Daoy (cell line): ENCODE data around the gene TOPORS. TPM values are rescaled to one million over a fixed set of nuclear protein-coding genes. Genes with fewer than 3 reads are reported as not detected.
"Not testable (repeated sequence)": the region's sequence is repeated elsewhere in the genome, so short reads cannot be mapped to it uniquely, and the experiment has no call there.

ENCODE experiments used
- DNase-seq: peaks from one replicate; pipeline ENCODE4 v3.0.0-alpha.2; 2015; ENCODE audit warnings: low read depth
- total RNA-seq: library from RNA; depleted of rRNA; stranded (reverse); fragments of >200 nt; shearing (Covaris generic); gene quantifications from 2 replicates; pipeline ENCODE4 v1.2.3, GENCODE V29; 2014; rRNA removed

TOPORS gene
- 29.9 and 31.2 TPM in 2 replicates for total RNA-seq

DNA sequence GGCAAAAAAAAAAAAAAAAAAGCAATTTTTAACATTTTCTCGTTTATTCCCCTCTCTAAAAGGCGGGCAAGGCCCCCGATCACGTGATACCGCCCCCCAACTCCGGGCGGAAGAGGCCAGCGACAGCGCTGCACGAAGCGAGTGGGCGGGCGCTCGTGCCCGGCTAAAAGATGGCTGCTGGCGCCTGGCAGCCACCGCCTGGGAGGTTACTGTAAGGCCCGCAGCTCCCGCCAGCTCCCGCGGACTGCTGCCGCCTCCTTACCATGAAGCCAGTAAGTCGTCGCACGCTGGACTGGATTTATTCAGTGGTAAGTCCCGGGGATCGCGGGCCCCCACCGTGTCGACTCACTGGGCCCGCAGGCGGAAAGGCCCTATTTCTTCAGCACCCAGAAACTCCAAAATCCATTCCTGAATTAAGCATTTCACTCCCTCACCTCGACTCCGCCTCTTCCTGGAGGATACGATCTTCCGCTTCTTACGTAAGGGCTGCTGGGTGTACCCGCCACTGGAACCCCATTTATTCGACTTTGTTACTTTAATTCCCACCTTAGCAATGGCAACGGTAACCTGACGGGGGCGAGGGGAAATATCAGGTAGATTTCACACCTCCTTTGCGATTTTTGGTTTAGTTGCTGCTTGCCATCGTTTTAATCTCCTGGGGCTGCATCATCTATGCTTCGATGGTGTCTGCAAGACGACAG lies at the start of gene TOPORS, which contains the start of gene SMIM27:
Gene TOPORS (minus strand): TSS at position 415 of the 701 bp plus-strand sequence. CDS start 150 bp downstream, at position 265.
Gene SMIM27 (plus strand): TSS at position 156 of the 701 bp plus-strand sequence. CDS start 108 bp downstream, at position 264.
- DNase-seq = peak; percentile 96

DNA sequence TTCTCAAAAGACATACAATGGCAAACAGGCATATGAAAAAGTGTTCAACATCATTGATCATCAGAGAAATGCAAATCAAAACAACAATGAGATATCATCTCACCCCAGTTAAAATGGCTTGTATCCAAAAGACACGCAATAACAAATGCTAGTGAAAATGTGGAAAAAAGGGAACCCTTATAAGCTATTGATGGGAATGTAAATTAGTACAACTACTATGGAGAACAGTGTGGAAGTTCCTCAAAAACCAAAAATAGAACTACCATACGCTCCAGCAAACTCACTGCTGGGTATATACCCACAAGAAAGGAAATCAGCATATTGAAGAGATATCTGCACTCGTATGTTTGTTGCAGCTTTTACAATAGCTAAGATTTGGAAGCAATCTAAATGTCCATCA lies 46.6 kb upstream of the TOPORS start:
- DNase-seq = not testable (repeated sequence)

DNA sequence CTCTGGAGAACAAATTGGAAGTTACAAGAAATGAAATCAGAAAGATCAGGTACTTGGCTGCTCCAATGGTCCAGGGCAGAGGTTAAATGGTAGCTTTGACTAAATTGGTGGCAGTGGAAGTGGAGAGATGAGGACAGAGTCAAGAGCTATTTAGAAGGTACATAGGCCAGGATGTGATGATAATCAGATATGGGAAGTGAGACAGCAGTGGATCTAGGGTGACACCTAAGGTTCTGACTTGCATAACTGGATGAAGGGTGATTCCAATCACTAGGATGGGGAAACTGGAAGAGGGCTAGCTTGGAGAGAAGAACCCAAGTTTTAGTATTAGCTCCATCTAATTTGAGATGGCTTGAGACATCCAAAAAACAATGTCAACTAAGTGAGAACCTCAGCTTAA lies 44.5 kb upstream of the TOPORS start:
- no peak for DNase-seq

DNA sequence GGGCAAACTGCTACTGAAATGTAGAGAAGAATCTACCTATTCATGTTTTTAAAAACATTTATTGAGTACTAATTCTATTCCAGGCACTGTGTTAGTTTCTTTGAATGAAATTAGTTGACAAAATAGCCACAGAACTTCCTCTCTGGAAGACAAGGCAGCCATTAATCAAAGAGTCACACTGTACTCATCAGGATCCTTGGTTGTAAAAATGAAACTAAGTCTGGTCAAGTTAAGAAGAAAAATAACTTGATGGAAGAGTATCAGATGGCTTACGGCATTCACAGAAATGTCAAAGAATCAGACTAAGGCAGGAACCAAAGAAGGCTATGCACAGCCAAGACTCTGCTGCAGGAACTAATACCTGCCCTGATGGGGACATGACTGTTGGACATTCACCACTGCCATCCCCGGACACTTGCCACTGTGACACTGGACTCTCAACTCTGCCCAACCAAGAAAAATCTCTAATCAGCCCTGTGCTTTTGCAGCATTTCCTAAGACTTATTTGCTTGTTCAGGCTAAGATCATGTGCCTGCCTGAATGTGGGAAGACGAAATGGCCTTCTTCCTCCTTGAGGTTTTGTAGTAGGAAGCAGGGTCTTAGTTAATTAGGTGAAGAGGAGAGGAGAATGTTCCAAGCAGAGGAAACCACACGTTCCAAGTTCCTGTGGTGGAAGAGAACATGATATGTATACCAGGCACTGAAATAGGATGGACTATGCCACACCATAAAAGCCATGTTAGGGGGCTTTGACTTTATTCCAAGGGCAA lies 43.9 kb upstream of the TOPORS start:
- no peak for DNase-seq

DNA sequence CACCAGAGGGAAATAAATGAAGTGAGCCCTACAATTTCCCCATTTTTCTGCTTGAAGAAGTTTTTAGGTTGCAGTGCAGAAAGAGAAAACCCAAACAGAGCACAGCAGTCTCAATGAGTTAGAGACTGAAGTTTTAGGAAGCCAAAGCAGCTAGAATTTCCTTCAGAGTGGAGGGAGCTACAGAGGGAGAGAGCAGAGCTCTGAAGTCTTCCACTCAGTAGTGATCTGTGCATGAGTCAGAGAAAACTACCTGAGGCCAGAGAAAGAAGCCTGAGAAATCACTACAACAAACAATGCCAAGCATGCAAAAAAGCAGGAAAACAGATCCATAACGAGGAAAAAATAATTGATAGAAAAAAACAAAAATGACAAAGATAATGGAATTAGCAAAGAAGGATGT lies 38.5 kb upstream of the TOPORS start:
- DNase-seq = peak; percentile 49

DNA sequence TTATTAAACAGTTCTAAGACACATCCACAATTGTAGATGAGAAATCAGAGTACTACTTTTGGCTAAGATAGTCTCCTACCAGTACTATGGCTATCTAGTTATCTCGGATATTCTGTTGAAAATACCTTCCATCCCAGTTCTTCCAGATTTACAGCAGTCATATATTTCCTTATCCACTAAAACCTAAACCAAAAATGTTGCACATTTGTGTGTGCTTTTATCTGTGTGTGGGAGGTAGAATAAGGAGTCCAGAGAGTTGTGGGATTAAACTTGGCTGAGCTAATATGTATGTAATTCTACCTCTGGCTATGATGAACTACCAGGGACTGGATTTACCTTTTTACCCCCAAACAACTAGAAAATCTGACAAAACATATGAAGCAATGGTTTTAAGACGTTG lies 38.1 kb upstream of the TOPORS start:
- no peak for DNase-seq

DNA sequence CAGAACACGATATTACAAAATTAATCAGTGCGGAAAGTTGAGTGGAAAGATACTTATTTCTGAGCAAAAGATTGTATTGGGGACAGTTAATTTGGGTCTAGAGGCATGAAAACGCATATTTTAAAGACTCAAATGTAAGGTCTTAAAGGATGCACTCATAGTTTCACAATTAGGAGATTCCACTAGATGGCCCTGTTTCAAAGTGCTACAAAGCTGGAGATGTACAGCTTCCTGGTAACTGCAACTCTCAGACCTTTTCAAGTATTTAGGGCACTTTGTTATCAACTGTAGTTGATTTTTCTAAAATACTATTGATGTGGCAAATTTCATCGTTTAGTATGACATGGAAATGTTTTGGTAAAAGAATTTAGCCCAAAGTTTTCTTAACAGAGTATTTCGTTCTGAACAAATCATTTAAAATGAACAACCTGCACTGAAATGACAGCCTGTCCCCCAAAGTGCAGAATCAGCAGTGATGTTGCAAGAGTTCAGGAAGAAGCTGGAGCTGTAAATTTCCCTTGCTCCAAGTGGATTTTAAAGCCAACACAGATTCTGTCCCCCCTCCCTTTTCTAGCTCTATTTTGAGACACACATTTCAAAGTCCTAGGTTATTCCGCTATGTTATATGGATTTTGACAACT lies 36.8 kb upstream of the TOPORS start:
- peak; percentile 64 for DNase-seq

DNA sequence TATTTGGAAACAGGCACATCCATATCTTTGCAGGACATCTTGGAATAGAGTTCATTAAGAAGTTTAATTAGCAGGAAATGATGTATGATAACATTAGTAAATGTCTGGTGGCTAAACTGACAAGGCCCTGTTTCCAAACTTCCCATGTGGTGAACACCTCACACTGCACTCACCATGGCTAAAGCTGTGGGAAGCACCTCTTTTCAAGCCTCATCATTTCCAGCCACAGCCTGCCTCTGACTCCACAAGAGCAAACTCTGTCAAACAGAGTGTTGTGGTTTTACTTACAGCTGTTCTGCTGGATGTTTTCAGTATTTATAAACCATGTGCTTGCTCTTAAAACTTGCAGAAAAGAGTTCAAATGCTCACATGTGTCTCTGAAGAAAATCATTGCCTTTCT lies 35.5 kb upstream of the TOPORS start:
- DNase-seq = peak; percentile 44

DNA sequence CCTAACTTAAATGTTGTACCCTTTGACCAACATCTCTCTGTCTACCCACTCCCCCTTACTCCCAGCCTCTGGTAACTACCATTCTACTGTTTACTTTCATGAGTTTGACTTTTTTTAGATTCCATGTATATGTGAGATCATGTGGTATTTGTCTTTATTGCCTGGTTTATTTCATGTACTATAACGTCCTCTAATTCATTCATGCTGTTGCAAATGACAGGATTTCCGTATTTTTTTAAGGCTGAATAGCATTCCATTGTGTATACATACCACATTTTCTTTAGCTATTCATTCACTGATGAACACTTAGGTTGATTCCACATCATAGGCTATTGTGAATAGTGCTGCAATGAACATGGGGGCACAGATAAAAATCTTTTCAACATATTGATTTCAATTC lies 32.4 kb upstream of the TOPORS start:
- DNase-seq = no peak

DNA sequence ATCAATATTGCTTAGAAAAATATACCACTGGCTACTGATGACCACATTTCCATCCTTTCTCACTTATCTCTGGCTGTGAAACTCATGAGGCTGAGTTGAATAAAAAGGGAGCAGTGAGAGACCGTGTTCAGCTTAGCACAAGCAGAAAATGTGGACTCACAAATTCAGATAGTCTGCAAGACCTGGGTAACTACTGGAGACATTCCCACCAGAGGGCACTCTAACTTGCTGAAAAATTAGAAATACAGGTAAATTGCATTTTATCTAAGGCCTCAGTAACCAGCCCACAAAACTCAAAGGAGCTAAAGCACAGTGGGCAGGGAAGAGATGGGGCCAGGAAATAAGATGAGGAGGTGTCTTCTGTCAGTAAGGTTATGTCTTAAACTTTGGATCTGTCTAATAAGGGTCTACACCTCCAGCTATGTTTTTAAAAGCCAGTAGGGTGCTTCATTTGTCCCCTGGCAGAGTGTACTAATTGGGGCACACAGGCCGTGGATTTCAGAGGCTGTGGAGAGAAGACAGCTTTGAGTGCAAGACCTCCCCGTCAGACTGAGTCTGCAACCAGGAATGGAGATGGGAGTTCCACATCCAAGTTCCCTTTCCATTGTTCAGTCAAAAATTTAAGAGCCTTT lies 29.2 kb upstream of the TOPORS start:
- DNase-seq = peak; percentile 62

DNA sequence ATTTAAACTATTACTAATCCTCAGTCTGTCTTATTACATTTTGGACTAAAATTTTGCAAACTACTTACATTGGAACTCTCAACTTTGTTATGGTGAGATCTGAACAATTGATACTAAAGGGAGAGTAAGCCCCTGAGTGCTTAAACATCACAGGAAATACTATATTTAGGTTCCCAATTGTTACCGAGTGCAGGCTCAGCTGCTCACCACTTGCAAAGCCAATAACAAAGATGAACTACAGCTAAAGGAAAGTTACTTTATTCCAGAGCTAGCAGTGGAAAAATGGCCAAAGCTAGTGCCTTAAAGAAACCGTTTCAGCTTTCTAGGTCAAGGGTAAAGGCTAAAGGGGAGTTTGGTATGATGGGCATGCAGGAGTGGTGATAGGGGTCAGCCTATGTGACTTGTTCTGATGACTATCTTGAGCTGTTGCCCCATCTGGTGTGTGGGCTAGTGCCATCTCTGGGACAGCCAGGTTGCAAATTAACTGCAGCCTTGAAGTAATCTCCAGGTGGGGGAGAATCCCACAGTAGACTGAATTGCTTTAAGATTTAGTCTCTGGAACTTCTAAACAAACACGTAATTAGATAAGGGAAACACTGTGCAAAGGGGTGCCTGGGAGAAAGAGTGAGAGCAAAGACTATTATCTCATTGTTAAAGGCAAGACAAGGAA lies 28.4 kb upstream of the TOPORS start:
- DNase-seq = no peak

DNA sequence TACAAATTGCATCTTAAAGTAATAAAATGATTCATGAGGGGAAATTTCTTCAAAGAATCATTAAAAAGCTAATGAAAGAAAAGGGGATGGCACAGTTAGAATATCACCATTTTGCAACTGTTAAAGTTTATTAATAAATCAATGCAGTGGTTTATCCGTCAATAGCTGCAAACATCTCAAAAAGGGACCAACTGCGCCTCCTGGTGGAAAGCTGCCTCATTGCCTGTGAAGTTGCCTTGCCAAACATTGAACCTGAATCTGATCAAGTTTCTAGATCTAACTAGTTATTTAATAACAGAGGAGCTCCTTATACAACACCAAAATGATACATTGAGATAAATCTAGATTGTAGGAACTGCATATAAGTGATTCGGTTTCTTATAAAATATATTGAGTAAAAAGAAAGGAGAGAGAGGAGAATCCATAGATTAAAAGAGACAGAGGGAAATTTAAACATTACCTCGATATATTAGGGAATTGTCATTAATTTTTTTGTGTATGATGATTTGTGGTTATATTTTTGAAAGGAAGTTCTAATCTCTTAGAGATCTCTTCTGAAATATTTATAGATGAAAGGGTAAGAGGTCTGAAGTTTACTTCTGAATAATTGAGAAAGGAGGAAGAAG lies 27.4 kb upstream of the TOPORS start:
- DNase-seq = peak; percentile 60

DNA sequence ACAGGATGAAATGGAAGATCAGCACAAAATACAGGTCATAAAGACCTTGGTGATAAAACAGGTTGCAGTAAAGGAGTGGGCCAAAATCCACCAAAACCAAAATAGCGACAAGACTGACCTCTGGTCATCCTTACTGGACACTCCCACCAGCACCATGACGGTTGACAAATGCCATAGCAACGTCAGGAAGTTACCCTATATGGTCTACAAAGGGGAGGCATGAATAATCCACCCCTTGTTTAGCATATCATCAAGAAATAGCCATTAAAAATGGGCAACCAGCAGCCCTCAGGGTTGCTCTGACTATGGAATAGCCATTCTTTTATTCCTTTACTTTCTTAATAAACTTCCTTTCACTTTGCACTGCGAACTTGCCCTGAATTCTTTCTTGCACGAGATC lies 26.6 kb upstream of the TOPORS start:
- DNase-seq = no peak

DNA sequence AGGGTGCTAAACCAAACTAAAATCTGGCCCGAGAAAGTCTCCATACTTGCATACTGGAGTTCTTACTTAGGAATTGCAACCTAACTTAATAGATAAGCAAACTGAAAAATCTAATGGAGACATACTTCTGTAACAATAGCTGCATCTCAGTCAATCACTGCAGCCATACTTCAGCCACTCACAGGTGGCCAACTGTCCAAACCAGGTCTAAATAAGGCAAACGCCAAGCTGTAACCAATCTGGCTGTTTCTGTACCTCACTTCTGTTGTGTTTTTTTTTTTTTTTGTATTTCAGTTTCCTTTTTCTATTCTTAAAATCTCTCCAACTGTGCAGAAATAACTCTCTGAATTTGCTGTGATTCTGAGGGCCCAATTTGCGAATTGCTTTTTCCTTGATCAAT lies 24.9 kb upstream of the TOPORS start:
- no peak for DNase-seq

DNA sequence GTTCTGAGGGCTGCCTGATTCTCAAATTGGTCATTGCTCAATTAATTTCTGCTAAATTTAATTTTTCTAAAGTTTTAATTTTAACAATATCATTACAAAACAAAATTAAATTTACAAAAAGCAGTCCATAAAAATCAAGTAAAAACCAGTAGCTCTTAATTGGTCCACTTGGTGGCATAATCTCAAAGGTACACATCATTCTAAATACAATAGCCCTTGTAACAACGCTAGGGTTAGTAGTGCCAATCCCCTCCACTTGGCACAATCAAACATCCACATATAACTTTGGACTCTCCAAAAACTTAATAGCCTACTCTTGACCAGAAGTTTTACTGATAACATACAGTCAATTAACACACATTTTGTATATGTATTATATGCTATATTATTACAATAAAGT lies 22.5 kb upstream of the TOPORS start:
- DNase-seq = no peak

DNA sequence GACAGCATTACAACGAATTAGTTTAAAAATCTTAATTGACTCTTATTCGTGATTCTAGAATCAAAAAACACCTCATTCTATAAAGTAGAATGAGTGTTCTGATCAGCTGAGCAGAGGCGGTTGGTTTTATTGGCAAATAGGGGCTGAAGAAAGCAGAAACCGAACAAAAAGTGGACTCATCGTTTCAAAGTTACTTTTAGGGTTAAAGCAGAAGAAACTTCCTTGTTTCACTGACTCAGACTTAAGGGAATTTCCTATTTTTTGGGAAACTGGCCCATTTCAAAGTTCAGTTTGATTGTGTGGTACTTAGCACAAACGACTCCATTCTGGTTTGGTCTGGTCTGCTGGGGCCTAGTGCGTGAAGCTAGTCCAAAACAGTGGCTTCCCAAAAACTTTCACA lies 21.4 kb upstream of the TOPORS start:
- DNase-seq = no peak

DNA sequence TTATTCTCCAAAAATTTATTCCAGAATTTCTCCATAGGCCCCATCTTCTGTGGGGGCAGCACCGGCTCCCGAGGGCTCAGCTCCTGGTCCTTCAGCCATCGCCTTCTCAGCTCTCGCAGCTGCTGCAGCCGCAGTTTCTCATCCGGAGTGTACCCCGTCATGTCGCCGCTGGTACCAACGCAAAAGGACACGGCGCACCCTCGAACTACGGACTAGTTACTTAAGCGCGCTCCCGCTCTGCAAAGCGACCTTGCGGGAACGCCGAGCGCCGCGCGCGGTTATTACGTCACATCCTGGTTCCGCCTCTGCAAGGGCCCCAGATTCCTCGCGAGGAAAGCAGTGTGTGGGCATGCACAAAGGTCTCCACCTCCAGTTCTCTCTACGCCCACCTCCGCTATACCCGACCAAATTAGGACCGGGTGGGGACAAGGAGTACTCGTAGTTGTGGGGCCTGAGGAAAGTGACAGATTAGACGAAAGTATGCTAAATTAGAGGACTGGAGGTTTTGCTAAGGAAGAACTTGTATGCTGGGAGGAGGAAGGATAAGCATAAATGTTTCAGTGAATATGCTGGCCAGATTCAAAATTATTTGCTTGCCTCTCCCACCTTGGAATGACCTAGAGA lies 20.6 kb upstream of the TOPORS start, which contains the start of gene NDUFB6:
Gene NDUFB6 (minus strand): TSS at position 260 of the 624 bp plus-strand sequence. CDS start 99 bp downstream, at position 161.
- DNase-seq = peak; percentile 95

DNA sequence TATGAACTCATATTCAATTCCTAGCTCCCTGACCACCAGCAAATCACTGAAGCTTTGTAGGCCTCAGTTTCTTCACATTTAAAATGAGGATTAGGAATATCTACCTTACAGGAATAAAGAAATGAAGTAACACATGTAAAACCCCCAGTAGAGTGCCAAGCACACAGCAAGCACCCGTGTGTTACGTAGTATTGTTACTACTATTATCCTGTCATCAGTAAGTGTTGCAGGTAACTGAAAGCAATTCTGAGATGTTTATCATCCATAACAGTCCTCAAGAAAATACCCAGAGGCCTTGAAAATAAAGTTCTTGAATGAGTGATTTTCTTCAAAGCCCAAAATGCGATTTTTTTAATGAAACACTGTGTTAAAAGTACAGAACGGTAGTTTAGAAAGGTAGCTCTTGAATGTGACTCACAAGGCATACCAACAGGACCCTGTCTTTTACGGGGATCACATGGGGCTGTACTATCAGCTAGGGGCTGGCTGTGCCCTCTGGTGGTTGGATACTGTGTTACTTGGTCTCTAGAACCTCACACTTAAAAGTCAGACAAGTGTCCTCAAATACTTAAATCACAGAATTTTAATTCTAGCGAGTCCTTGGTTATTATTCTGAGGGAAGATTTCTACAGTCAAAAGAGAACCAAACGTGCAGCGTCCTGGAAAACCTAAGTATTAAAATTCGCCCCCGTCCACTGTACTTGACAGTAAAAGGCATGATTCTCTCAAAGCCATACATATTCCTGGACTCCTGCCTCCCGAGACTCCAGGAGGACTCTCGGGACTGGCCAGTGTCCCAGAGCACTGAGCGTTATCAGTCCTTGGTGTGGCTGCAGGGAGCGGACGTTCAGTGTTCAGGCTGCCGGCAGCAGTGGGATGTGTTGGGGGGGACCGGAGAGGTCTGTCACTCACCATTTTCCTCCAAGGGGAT lies 19.8 kb upstream of the TOPORS start:
- DNase-seq = peak; percentile 86

DNA sequence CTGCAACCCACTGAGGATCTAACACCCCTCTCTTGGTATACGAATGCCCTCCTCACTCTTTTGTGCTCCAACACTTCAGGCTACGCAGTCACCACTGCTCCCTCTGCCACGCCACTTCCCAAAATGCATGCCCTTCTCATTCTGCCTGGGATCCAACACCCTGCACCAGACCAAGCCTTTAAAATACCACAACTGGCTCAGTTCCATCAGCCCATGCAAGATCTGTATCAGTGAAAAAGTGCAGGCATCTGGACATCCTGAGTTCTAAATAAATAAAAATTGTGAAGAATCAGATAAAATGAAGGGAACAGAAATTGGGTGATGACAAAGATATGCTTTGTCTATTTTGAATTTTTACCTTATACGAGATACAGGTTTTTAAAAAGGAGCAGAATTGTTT lies 17.9 kb upstream of the TOPORS start:
- no peak for DNase-seq
